DOHH2 (cell line): ENCODE data around the gene PRDX6.
"Not testable (repeated sequence)": the region's sequence is repeated elsewhere in the genome, so short reads cannot be mapped to it uniquely, and the experiment has no call there.

Source experiments
- H3F3A ChIP-seq: fragments of 200-600 bp; sonication (generic), shearing (Covaris generic); 2 replicates; pipeline ENCODE4 v1.6.0; 2016; ENCODE audit warnings: antibody characterized with exemption, mild to moderate bottlenecking; ENCODE audit not compliant: control insufficient read depth, insufficient read depth
- H3K27ac ChIP-seq: fragments of 200-600 bp; sonication (generic); 2 replicates; pipeline ENCODE4 v1.5.1; 2014; ENCODE audit warnings: low read depth, mild to moderate bottlenecking, low read length, moderate library complexity
- H3K27me3 ChIP-seq: fragments of 200-600 bp; sonication (generic); 2 replicates; pipeline ENCODE4 v1.6.1; 2014; ENCODE audit warnings: mild to moderate bottlenecking, low read length, mixed read lengths; ENCODE audit not compliant: control insufficient read depth
- H3K36me3 ChIP-seq: fragments of 200-600 bp; sonication (generic); 2 replicates; pipeline ENCODE4 v1.6.1; 2014; ENCODE audit warnings: mild to moderate bottlenecking, low read length, moderate library complexity, mixed read lengths; ENCODE audit not compliant: control insufficient read depth
- H3K4me1 ChIP-seq: fragments of 200-600 bp; sonication (generic); 2 replicates; pipeline ENCODE4 v1.6.1; 2014; ENCODE audit warnings: mild to moderate bottlenecking, low read length, mixed read lengths; ENCODE audit not compliant: control insufficient read depth
- H3K4me2 ChIP-seq: fragments of 200-600 bp; sonication (generic); 2 replicates; pipeline ENCODE4 v1.6.0; 2014; ENCODE audit warnings: mild to moderate bottlenecking, low read length, moderate library complexity
- H3K4me3 ChIP-seq: fragments of 200-600 bp; sonication (generic); 2 replicates; pipeline ENCODE4 v1.5.1; 2014; ENCODE audit warnings: mild to moderate bottlenecking, low read length, mixed read lengths
- H3K79me2 ChIP-seq: fragments of 200-600 bp; sonication (generic); 2 replicates; pipeline ENCODE4 v1.6.1; 2014; ENCODE audit warnings: mild to moderate bottlenecking, low read length, mixed read lengths; ENCODE audit not compliant: control insufficient read depth
- H3K9me2 ChIP-seq: fragments of 200-600 bp; sonication (generic); replicated peaks from 2 replicates; pipeline ENCODE4 v1.6.1; 2014; ENCODE audit warnings: mild to moderate bottlenecking, low read length, mixed read lengths; ENCODE audit not compliant: control insufficient read depth
- H3K9me3 ChIP-seq: fragments of 200-600 bp; sonication (generic); 2 replicates; pipeline ENCODE4 v1.6.1; 2014; ENCODE audit warnings: antibody characterized with exemption, low read length, mixed read lengths; ENCODE audit not compliant: control insufficient read depth, insufficient read depth
- H4K20me1 ChIP-seq: fragments of 200-600 bp; sonication (generic); 2 replicates; pipeline ENCODE4 v1.6.0; 2014; ENCODE audit warnings: low read depth, mild to moderate bottlenecking, antibody characterized with exemption, low read length, moderate library complexity; ENCODE audit not compliant: control insufficient read depth, insufficient read depth
- EZH2phosphoT487 ChIP-seq: fragments of 200-600 bp; sonication (generic); IDR thresholded peaks from 2 replicates; pipeline ENCODE4 v1.6.1; 2017; ENCODE audit warnings: borderline replicate concordance, mild to moderate bottlenecking, antibody characterized with exemption, low read length, moderate library complexity, mixed read lengths
- TF ChIP-seq, protein P1 (sequence below): fragments of 200-600 bp; sonication (generic); IDR thresholded peaks from one replicate; pipeline ENCODE4 v1.5.1; 2014; ENCODE audit warnings: antibody characterized with exemption, mild to moderate bottlenecking, low read depth, low read length; ENCODE audit not compliant: poor library complexity, severe bottlenecking

Gene PRDX6

DNA sequence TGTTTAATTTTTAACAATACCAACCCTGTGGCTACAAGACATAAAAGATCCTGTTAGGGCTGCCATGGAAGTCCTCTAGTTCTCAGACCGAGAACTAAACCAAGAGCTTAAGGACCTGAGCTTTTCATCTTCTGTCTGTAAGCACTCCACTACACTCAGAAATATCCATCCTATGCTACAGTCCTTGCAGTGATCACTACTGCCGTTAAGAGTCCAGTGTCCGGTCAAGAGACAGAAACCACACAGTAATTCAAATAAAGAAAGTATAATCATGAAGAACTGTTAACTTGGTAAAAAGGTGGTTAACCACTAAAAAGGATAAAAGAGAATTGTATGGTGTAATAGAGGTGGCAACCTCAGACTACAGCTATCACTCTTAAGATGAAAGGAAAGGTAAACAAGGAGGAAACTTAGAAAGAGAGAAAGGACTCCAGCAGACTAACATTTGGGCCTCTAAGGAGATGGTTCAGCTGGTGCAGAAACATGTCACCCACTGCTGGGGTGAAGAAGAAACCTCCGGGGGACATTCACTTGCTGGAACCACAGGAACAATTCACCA lies 22.1 kb upstream of the PRDX6 start:
- no peaks in the 10 kb centered on the region for H3K9me3 ChIP-seq
- no peaks in the 10 kb centered on the region for H3K4me1 ChIP-seq
- H3K9me2 ChIP-seq, result no peaks in the 10 kb centered on the region
- H3K36me3 ChIP-seq, result peaks cover 3% of the 10 kb centered on the region
- H3F3A ChIP-seq, result no peaks in the 10 kb centered on the region
- H4K20me1 ChIP-seq, result no peaks in the 10 kb centered on the region
- no peak for TF ChIP-seq EZH2phosphoT487
- TF ChIP-seq, protein P1, sequence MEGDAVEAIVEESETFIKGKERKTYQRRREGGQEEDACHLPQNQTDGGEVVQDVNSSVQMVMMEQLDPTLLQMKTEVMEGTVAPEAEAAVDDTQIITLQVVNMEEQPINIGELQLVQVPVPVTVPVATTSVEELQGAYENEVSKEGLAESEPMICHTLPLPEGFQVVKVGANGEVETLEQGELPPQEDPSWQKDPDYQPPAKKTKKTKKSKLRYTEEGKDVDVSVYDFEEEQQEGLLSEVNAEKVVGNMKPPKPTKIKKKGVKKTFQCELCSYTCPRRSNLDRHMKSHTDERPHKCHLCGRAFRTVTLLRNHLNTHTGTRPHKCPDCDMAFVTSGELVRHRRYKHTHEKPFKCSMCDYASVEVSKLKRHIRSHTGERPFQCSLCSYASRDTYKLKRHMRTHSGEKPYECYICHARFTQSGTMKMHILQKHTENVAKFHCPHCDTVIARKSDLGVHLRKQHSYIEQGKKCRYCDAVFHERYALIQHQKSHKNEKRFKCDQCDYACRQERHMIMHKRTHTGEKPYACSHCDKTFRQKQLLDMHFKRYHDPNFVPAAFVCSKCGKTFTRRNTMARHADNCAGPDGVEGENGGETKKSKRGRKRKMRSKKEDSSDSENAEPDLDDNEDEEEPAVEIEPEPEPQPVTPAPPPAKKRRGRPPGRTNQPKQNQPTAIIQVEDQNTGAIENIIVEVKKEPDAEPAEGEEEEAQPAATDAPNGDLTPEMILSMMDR, result no peak
- no peak overlapping the region for H3K27ac ChIP-seq
- no peaks in the 10 kb centered on the region for H3K79me2 ChIP-seq
- H3K4me3 ChIP-seq, result no peak overlapping the region
- H3K4me2 ChIP-seq, result no peak overlapping the region
- no peaks in the 10 kb centered on the region for H3K27me3 ChIP-seq

GRCh38 chr1:173459885-173460284 lies 17.2 kb upstream of the PRDX6 start:
- H3K27ac ChIP-seq, result no peak overlapping the region
- peaks cover 7% of the 10 kb centered on the region for H3K79me2 ChIP-seq
- no peaks in the 10 kb centered on the region for H3K4me1 ChIP-seq
- no peaks in the 10 kb centered on the region for H3F3A ChIP-seq
- H3K9me3 ChIP-seq, result no peaks in the 10 kb centered on the region
- H3K4me3 ChIP-seq, result no peak overlapping the region
- H3K36me3 ChIP-seq, result peaks cover 21% of the 10 kb centered on the region
- no peaks in the 10 kb centered on the region for H3K9me2 ChIP-seq
- no peaks in the 10 kb centered on the region for H4K20me1 ChIP-seq
- no peaks in the 10 kb centered on the region for H3K27me3 ChIP-seq
- no peak overlapping the region for H3K4me2 ChIP-seq
- TF ChIP-seq EZH2phosphoT487, result no peak
- TF ChIP-seq, protein P1, result no peak

DNA sequence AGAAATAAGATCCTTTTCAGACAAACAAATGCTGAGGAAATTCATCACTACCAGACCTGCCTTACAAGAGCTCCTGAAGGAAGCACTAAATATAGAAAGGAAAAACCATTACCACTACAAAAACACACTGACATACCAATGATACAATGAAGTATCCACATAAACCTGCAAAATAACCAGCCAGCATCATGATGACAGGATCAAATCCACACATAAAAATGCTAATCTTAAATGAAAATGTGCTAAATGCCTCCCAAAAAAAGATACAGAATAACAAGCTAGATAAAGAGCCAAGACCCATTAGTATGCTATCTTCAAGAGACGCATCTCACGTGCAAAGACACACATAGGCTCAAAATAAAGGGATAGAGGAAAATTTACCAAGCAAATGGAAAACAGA lies 14.5 kb upstream of the PRDX6 start:
- H3K27ac ChIP-seq, H3K9me2 ChIP-seq, H4K20me1 ChIP-seq, H3K4me2 ChIP-seq, H3K79me2 ChIP-seq, H3K4me3 ChIP-seq, H3K4me1 ChIP-seq, H3K9me3 ChIP-seq, H3F3A ChIP-seq, H3K27me3 ChIP-seq: not testable (repeated sequence)
- peaks cover 21% of the 10 kb centered on the region for H3K36me3 ChIP-seq

DNA sequence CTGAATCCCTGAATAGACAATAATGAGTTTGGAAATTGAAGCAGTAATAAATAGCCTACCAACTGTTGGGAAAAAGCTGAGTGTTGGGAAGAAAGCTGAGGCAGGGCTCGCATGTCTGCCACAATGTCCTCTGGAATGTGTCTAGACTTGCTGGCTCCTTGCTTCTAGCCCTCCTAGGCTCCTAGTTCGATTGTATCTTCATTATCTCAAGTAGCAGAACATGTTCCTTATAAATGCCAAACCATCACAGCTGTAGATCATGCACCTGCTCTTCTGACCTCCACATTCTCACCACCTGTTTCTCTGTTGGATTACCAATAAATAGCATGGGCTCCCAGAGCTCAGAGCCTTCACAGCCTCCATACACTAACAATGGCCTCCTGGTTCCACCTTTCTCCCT lies 12.9 kb upstream of the PRDX6 start:
- not testable (repeated sequence) for H3K4me1 ChIP-seq

More for the DNA sequence above, 12.9 kb upstream of the PRDX6 start:
- peaks cover 21% of the 10 kb centered on the region for H3K36me3 ChIP-seq
- H3K4me2 ChIP-seq, H3K27me3 ChIP-seq, H4K20me1 ChIP-seq, H3K9me3 ChIP-seq, H3K9me2 ChIP-seq, H3K27ac ChIP-seq, H3K79me2 ChIP-seq, H3F3A ChIP-seq, H3K4me3 ChIP-seq: not testable (repeated sequence)
